Activated CD4-positive, CD25-positive, alpha-beta regulatory T cell treated with anti-CD3 and anti-CD28 coated beads, Interleukin-2, amount 50 U/mL, for 72 hours (primary cell): ENCODE data around the gene APOBEC2.

Experiments used
- DNase-seq: peaks from one replicate; pipeline ENCODE4 v3.0.0; 2021

The APOBEC2 gene

DNA sequence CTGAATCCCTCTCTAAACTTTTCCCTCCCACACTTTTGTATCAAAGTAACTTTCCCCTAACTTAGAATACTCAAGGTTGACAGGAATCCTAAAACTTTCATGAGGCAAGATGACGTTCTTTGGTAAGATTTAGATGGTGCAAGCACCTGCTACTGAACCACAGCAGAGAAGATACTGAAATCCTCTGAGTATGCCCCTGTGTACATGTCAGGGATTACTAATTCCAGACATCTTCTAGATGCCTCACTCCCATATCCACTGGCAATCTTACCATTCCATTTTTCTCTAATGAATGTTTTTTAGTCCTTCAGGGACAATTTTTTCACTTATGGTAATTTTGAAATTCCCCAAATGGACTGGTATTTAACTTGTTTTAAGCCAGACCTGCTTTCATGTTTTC is 9.1 kb downstream of the APOBEC2 start:
- no peak for DNase-seq

DNA sequence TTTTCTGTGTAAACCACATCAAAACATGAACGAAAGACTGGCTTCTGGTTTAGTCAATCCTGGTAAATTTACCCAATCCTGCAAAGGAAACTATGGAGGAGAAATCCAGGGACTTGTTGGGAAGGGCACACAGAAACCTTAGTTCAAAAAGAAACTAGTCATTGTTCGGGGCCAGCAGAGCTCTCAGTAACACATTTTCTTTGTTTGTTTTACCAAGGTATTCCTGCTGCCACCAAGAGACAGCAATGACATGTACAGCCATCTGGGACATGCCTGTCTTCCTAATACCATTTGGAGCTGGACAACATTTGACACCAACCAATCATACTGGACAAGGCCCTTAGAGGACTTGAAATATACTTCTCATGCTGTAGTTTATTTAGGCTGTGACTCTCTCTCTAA is 10.9 kb downstream of the APOBEC2 start:
- no peak for DNase-seq

DNA sequence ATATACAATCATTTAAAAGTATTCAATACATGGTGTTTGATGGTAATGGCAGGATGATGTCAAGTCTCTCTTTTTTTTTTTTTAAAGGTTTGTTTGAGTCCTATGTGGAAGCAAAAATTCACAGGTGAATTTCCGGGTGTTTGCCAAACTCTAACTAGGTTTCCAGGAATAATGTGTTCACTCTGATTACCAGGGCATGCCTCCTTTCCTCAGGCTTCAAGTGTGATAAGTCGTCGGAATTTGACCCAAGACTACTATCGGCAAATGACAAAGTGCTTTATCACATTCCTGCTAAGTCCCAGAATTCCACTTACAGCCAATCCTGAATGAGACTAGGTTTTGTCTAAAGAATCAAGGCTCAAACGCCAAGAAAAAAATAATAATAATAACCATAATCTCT is 11.8 kb downstream of the APOBEC2 start:
- no peak for DNase-seq

DNA sequence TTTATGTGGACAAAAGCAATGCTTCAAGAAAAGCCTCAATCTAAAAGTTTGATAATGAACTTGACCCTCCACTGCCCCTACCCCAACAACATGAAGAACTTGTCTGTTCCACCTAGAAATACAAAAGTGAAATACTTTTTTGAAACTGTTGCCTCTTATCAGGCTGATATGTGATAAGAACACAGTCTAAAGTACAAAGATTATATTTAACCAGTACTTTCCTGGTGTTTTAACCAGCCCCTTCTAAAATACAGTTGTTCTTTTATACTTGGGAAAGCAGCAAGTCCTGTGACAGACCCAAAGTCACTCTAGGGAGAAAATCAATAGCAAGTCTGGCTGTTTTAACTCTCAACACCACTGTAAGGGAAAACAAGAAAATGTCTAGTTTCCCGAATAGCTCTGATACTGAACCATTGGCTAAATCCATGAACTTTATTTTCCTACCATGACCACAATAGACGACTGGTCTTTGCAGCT is 12.6 kb downstream of the APOBEC2 start:
- no peak for DNase-seq

DNA sequence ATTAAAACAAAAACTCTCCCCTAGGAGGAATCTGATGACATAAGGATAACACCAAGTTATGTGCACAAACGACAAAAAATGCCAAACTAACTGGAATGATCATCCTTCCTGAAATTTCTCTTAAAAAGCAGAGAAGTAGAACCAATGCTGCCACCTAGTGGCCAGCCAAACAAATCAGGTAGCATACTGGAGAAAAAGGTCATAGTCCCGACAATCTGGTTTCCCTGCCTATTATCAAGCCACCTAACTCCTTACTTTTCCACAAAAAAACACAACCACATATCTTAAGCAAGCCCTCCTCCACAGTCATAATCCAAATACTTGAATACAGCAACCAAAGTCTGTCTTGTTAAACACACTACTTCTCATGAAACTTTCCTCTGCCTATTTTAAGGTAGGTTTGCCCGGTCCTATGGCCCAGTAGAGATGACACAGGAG is 13.9 kb downstream of the APOBEC2 start:
- peak; percentile 61 for DNase-seq

DNA sequence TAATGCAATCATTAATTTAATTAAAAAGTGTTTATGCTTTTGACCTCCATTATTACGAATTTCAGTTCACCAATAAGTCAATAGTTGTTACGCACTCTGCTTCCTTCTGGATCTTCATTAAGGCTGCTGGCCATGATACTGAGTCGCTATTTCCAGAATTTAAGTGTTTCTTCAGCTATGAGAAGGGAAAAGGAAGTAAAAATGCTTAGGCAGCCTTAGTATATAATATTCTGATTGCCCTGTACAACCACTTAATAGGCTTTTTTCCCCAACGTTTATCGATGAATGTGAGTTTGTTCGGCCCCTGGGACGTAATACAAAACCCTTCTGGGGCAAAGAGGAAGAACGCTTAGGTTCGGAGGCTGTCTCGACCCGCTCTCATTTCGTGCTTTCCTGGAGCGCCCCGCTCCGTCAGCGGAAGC is 18.5 kb downstream of the APOBEC2 start:
- DNase-seq, result no peak

DNA sequence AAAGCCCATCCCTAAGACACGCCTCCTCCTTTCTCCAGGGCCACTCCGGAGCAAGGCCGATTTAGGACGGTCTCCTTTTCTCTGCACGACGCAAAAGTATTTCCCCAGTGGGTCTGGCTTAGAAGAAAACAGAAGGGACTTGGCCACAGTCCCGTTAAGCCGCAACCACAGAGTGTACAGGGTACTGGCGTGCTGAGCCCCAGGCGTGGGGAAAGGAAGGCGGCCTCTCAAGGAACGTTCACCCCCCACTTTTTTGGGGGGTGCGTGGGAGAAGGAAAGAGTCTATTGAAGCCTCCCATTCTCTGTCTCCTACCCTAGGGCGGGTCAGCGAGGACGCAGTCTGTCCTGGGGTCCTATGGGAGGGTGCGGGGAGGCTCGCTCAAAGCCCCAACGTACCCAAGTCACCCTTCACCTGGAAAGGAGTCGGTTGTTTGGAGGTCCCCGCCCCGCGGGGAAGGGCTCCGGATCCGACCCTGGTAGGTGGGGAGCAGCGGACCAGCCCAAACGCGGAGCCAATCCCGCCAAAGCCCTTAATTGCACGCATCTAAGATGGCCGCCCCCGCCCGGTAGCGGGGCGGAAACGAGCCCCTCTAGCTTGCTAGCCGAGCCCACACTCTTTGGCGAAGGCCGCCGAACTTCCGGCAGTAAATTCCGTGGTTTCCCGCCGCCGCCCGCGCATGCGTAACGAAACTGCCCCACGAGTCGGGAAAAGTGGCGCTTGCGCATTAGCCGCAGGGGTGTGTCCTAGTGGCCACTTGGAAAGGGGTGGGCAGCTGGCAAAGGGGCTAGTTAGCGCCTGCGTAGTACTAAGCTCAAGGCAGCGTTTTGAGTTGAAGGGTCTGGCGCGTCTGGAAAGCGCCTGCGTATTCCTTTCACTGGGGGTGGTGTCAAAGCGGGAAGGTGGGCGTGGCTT is 19.2 kb downstream of the APOBEC2 start, which contains the start of gene OARD1:
Gene OARD1 (minus strand): TSS at position 434 of the 913 bp plus-strand sequence. CDS start 722 bp downstream, outside the sequence.
- DNase-seq, result peak; percentile 99

DNA sequence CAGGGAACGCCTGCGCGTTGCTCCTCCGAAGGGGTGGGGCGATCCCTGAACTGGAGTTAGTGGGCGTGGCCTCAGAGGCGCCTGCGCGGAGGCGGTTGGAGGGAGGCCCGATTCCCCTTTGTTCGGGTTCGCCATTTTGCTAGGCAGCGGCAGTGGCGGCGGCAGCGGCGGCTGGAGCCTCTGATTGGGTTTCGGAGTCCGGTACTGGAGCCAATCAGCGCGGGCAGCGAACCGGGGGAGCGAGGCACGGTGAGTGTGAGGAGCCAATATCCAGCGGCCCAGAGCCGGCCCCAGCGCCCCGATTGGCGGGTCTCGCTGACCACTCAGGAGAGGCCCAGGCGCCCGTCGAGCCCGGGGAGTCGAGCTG is 19.8 kb downstream of the APOBEC2 start, which contains the start of gene NFYA:
Gene NFYA (plus strand): TSS at position 139 of the 367 bp plus-strand sequence. CDS start 6,116 bp downstream, outside the sequence.
- peak; percentile 100 for DNase-seq

DNA sequence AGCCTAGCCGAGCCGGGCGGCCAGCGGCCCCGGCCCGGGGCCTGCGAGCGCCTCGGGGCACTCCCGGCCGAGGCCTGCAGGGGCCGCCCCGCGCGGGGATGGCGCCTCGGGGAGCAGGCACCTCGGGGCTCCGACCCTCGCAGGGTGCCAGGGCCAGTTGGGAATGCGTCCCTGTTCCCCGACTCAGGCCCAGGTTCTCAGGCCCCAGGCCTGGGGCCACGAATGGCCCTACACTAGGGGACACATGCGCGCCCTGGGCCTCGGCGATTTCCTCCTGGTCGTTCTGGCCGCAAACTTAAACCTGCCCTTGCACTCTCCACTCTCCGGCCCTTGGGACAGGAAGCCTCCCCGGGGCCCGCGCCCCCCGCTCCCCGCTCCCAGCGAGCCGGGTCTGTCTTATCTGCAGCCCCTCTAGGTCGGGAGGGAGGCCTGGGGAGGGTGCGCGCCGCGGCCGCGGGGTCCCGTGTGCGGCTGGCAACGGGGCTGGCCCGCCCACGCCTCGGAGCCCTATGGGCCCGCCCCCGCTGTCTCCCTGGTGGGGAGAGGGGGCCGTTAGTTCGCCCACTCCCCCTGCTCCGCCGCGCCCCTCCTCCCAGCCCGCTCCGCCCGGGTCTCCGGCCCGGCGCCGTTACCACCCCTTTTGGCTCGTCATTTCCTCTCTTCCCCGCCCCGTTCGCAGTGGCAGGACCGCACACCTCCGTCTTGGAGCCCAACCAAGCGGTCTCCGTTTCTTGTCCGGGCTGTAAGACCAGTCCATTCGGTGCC is 20.4 kb downstream of the APOBEC2 start:
- DNase-seq, result peak; percentile 80

DNA sequence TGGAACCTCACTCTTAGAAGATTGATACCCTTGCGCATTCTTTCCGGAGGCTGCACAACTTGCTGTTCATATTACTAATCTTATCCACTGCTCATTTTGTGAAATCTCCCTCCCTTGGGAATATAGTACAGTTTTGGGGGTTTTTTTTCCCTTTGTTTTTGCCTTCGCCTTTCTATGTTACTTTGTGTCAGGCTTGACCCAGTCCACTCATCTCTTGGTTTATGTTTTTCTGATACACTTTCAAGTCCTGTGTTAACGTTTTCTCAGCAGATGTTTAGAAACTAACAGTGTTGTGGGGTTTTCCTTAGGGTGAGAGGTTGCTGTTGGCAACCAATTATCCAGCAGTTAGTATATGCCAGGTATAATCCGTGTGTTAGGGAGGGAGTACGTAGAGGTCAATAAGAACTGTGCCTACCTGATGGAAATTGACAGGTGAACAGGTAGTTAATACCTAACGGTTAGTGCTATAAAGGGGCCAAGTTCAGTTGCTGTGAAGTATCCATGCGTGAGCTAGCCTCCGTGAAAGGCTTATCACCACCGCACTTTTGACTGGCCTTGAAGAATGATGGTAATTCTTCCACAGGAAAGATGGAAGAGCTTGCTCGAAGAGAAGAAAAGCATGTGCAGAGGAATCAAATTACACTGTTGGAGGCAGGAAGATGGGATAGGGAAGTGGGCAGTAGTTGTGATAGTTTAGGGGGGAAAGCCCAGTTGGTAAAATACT is 21.1 kb downstream of the APOBEC2 start:
- no peak for DNase-seq

DNA sequence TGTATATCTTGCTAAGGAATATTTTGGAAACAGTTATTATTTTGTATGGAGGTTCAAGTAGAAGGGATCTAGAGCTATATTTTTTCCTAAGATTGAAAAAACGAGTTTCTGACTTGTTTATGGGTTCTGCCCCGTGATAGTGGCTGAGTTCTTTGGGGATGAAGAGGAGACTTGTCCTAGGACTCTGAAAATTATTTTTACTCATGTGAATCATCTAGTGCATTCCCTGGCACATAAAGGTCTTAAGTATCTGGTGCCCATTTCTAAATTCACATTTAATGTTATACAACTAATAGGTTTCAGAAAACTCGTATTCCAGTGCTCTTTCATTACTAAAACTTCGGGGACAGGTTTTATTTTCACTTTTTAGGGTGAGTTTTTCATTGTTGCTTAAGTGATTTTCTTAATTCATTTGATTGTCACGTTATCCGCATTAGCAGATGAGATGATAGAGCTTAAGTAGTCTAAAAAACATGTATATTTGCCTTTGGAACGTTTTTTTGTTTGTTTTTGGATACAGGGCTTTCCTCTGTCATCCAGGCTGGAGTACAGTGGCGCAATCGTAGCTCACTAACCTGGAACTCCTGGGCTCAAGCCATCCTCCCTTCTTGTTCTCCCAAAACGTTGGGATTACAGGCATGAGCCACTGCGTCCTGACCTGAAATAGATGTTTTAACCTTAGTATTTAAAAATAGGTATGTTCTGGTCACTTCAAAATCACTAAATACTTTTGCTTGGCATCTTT is 21.9 kb downstream of the APOBEC2 start:
- no peak for DNase-seq

DNA sequence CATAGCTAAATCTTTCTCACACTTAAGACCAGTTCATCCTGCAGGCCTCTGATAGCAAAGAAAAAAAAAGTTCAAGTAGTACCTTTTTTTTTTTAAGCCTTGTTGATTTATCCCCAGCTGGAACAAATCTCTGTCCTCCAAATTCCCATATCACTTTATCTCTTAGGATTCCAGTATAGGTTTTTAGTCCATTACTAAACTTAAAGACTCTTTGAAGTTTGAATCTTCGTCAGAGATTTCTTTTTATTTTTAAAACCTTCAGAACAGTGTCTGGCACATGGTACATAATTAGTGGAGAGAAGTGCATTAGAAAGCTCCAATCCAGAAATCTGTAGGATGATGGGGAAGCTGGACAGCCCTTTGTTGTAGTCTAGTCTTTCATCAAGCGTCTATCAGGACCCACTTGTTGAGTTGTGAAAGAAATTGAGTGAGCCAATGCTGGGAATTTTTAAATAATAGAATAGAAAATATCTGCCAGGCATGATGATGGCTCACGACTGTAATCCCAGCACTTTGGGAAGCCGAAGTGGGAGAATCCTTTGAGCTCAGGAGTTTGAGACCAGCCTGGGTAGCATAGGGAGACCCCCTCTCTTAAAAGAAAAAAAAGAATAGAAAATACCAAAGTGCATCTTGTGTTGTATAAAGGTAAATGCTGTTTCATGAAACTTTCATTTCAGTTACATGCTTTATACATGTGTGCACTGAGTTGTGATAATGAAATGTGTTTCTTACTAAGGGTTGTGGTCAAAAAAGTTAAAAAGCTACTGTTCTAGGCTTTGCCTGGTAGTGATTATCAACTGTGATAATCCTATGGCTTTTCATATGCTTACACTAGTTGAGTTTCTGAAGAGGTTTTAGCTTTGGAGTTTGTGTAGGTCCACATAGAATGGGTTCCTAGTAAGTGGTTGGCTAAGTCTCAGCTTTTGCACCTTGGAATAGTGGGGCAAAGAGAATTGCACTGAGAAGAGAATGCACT is 22.9 kb downstream of the APOBEC2 start:
- no peak for DNase-seq

DNA sequence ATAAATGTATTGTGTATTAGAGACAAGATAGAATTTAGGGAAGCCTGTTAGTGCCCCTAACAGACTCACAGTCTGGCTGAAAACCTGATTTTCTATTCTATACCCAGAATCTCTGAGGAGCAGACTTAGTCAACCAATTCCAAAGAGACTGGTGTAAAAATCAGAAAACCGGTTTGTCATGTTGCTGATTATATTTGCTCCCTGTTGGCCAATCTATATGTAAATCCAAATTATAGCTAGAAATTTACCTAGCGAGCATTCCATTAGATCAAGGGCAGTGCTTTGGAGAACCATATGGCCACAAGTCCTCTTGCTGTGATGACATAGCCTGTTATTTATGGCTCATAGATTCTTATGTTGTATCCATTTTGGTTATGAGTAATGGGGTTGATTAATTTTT is 24.5 kb downstream of the APOBEC2 start:
- DNase-seq, result no peak

DNA sequence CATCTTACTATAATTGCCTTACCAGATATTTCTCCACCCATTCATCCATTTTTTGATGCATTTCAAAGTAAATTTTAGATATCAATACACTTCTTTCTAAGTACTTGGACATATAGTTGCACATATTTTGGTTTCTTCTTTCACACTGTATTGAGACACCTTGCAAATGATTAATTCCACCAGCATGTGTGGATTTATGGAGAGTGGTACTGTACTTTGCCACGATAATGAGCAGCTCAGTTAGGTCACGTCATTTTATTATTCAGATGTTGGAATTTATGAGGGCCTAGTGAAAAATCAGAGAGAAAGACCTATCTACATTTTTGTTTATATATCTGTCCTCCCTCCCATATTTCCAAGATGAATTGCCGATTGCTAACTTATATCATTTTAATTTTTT is 25.1 kb downstream of the APOBEC2 start:
- no peak for DNase-seq

DNA sequence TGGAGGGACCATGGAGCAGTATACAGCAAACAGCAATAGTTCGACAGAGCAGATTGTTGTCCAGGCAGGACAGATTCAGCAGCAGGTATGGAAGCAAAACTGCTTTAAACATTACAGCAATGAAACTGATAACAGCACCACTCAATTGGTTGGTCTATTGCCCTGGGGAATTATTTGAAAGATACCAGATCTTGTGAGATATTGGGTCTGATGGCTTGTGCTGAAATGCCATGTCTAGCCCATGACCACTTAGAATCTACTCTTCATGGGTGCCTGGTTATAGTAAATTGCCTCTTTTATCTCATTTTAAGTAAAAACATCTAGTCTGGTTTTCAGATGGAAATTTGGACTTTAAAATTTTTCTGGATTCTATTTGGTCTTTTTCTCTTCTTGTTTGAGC is 26.1 kb downstream of the APOBEC2 start:
- DNase-seq, result no peak

DNA sequence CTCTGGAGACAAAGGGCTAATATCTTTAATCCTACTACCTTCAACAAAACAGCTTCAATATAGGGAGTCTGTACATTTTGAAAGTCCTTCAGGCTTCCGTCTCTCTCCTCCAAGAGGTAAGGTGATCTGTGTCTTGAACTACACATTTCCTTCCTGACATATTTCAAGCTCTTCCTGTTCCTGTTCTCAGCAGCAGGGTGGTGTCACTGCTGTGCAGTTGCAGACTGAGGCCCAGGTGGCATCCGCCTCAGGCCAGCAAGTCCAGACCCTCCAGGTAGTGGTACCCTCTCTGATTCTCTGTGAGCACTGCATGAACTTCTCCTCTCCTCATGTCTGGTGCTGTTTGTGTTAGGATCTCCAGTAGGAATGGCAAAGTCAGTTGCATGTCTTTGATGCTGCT is 27.6 kb downstream of the APOBEC2 start:
- no peak for DNase-seq

DNA sequence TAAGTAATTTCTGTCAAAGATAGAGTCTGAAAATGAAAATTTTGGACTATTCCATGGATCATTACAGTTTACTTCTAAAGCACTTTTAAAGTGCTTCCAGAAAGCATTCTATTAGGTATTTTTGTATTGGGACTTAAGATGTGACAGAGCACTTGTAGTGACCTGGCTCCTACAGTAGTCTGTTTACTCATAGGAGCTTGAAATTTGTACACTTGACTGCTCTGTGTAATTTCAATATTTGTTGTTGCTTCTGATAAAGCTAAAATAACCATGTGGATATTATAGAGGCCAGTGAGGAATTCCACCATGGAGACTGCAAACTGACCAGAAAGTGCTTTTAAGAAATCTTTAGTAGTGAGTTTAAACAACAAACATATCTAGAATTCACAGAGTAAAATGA is 30.1 kb downstream of the APOBEC2 start:
- no peak for DNase-seq

DNA sequence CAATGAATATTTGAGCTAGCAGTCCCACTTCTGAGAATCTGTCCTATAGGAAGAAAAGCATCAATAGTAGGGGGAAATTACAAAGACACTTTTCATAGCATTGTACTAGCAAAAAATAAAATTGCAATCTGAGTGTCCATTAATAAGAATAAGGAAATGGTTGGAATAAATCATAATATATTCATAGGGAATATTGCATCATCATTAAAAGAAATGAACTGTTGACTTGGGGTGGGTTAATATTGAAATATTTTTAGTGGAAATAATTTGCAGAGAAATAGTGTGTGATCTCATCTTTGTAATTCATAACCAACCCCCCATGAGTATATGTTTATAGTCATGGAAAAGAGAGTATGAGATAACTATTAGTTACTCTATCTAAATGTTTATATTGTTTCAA is 32.2 kb downstream of the APOBEC2 start:
- no peak for DNase-seq

DNA sequence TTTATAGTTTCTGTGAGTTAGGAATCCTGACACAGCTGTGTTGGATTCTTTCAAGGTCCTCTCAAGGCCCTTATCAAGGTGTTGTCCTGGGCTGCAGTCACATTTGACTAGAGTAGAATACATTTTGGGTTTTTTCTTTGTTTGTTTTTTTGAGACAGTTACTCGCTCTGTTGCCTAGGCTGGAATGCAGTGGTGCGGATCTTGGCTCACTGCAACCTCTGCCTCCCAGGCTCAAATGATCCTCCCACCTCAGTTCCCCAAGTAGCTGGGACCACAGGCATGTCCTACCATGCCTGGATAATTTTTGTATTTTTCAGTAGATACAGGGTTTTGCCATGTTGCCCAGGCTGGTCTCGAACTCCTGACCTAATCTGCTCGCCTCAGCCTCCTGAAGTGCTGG is 35.4 kb downstream of the APOBEC2 start:
- no peak for DNase-seq

DNA sequence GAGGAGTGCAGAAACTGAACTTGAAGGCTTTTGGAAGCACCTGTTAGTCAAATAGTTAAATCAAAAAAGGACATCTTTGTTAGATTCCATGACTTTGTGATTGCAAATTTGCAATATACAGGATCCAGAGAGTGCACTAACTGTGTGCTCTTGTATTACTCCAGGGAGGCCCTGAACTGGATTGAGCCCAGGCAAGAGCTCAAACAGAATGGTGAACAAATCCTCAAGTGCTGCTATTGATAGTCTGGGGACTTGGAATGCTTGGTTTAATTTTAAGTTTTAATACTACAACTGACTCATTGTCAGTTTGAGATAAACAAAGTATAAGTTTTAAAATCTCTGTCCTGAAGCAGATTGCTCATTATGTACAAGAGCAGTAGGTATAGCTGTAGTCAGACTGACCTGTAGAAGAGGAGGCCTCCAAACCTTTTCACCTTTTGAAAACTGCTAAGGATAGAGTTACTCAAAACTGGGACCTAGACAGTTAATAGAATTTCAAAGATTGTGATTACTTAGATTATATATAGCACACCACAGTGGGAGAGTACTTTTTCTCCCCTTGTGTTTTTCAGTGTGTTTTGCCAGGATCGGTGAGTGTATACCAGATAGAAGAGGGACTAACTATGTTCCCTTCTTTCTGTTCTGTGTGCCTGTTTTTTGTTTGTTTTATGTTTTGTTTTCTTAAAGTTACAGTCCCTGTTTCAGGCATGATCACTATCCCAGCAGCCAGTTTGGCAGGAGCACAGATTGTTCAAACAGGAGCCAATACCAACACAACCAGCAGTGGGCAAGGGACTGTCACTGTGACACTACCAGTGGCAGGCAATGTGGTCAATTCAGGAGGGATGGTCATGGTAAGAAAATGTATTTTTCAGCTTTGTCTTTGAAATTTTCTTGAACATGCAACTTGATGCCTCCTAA is 38.1 kb downstream of the APOBEC2 start:
- DNase-seq, result no peak
